Keratinocyte (primary cell): ENCODE results near the gene CFL2. TPM values are rescaled to one million over a fixed set of nuclear protein-coding genes. Genes with fewer than 3 reads are reported as not detected.
A peak's percentile ranks its signal among the peaks of the same experiment; 100 is the strongest.

Experiments
- DNase-seq: peaks from one replicate; pipeline ENCODE4 v3.0.0-alpha.2; 2011; ENCODE audit warnings: low read depth, missing footprints, low spot score
- FAIRE-seq: peaks from 2 replicates; lab custom pipeline; 2011; peaks lifted over from hg19 to GRCh38; lab: Jason Lieb, UNC
- H2AFZ ChIP-seq: 2 replicates; pipeline ENCODE4 v1.6.0; 2012; ENCODE audit warnings: low read length, control low read depth, inconsistent platforms; ENCODE audit not compliant: control insufficient read depth
- H3K27ac ChIP-seq: 2 replicates; pipeline ENCODE4 v1.5.1; 2011; ENCODE audit warnings: low read length; ENCODE audit not compliant: control insufficient read depth, insufficient read depth
- H3K27me3 ChIP-seq: 3 replicates; pipeline ENCODE4 v1.6.0; 2011; ENCODE audit warnings: low read length; ENCODE audit not compliant: control insufficient read depth, insufficient read depth; ENCODE audit errors: extremely low read depth
- H3K36me3 ChIP-seq, 2 experiments: 2 replicates in 1 of 2; 3 replicates in 1 of 2; pipeline ENCODE4 v1.5.1; 2011; ENCODE audit warnings: low read length in 2 of 2, mild to moderate bottlenecking in 1 of 2; ENCODE audit not compliant: control insufficient read depth in 2 of 2, insufficient read depth in 2 of 2; ENCODE audit errors: extremely low read depth in 1 of 2
- H3K4me1 ChIP-seq: 3 replicates; pipeline ENCODE4 v1.5.1; 2011; ENCODE audit warnings: low read length; ENCODE audit not compliant: control insufficient read depth, insufficient read depth; ENCODE audit errors: extremely low read depth
- H3K4me2 ChIP-seq: 3 replicates; pipeline ENCODE4 v1.6.0; 2011; ENCODE audit warnings: low read depth, low read length; ENCODE audit not compliant: control insufficient read depth, insufficient read depth; ENCODE audit errors: extremely low read depth
- H3K4me3 ChIP-seq, 3 experiments: fragments of 200-600 bp in 1 of 3; sonication (generic) in 1 of 3; 2 replicates in 2 of 3; 3 replicates in 1 of 3; pipeline ENCODE4 v1.5.1; 2011 to 2016; ENCODE audit warnings: low read length in 3 of 3, mild to moderate bottlenecking in 3 of 3, control low read depth in 2 of 3, inconsistent platforms in 1 of 3, low read depth in 1 of 3, mixed read lengths in 1 of 3, mixed run types in 1 of 3, moderate library complexity in 1 of 3; ENCODE audit not compliant: control insufficient read depth in 2 of 3, insufficient read depth in 2 of 3; ENCODE audit errors: extremely low read depth in 1 of 3
- H3K79me2 ChIP-seq: 2 replicates; pipeline ENCODE4 v1.6.0; 2012; ENCODE audit warnings: low read length; ENCODE audit not compliant: control insufficient read depth, insufficient read depth
- H3K9ac ChIP-seq: 3 replicates; pipeline ENCODE4 v1.6.0; 2011; ENCODE audit warnings: low read length; ENCODE audit not compliant: control insufficient read depth, insufficient read depth; ENCODE audit errors: extremely low read depth
- H3K9me1 ChIP-seq: 3 replicates; pipeline ENCODE4 v1.6.0; 2011; ENCODE audit warnings: low read length; ENCODE audit not compliant: control insufficient read depth, insufficient read depth; ENCODE audit errors: extremely low read depth
- H3K9me3 ChIP-seq: 2 replicates; pipeline ENCODE4 v1.5.1; 2012; ENCODE audit warnings: low read depth, low read length; ENCODE audit not compliant: control insufficient read depth
- H4K20me1 ChIP-seq: 3 replicates; pipeline ENCODE4 v1.6.0; 2011; ENCODE audit warnings: low read length; ENCODE audit not compliant: control insufficient read depth, insufficient read depth; ENCODE audit errors: extremely low read depth
- CTCF ChIP-seq, 3 experiments: IDR thresholded peaks in 1 of 3; conservative IDR thresholded peaks in 1 of 3; optimal IDR thresholded peaks in 1 of 3; 2 replicates in 2 of 3; 3 replicates in 1 of 3; pipeline versions ENCODE3 to v1.5.1; 2011; ENCODE audit warnings: low read length in 3 of 3, mild to moderate bottlenecking in 3 of 3, moderate library complexity in 2 of 3, control low read depth in 1 of 3, inconsistent platforms in 1 of 3; ENCODE audit not compliant: insufficient read depth in 2 of 3; ENCODE audit errors: extremely low read depth in 1 of 3
- EZH2 ChIP-seq: IDR thresholded peaks from one replicate; pipeline ENCODE4 v1.6.1; 2012; ENCODE audit warnings: inconsistent platforms, mild to moderate bottlenecking, low read length, moderate library complexity
- dilution Hi-C: fragments of 300-500 bp; cut with MboI; formaldehyde crosslinking; loops from one replicate; pipeline ENCODE4 v1.7.0; 2020; ENCODE audit warnings: low sequenced_read_pairs; ENCODE audit not compliant: extremely low pct_ligation_motif_present
- polyA plus RNA-seq, 5 experiments: library from polyadenylated mRNA; depleted of rRNA in 3 of 5; stranded (reverse) in 3 of 5; stranded (forward) in 1 of 5; unstranded in 1 of 5; fragments of >200 nt; gene quantifications; 1 replicate in 1 of 5; 2 replicates in 3 of 5; 3 replicates in 1 of 5; pipeline versions ENCODE4 v1.2.1 to v1.2.3, GENCODE V29; 2011 to 2012; ENCODE audit warnings: missing spikeins in 2 of 5, low read depth in 1 of 5, low replicate concordance in 1 of 5

Gene CFL2
- polyA plus RNA-seq, 1 donor (not counting 4 experiments of a cell fraction or from before 2014, with no cell fraction given): 30.5 TPM

GRCh38 chr14:34713122-34713680 lies 1.2 kb downstream of the CFL2 start:
- Histone ChIP-seq H3K27ac (peak overlapping the region; percentile 75), H3K4me1 (peaks cover 13% of the 10 kb centered on the region), H3K9ac (peak overlapping the region; percentile 80), H3K4me3 (peak overlapping the region; percentile 77 to 92 (median 77)), H3K36me3 (peaks cover 0 to 4% of the 10 kb centered on the region in 2 experiments), H3K9me1 (no peaks in the 10 kb centered on the region), H3K4me2 (peak overlapping the region; percentile 87), H2AFZ (peak overlapping the region; percentile 69), H3K27me3 (no peaks in the 10 kb centered on the region), H4K20me1 (no peaks in the 10 kb centered on the region), H3K79me2 (peaks cover 7% of the 10 kb centered on the region), H3K9me3 (no peaks in the 10 kb centered on the region)
- dilution Hi-C loops: no loop called here
- TF ChIP-seq CTCF (optimal IDR thresholded peaks at IDR 0.05 in 1 of 3, IDR thresholded peaks at IDR 0.05 in 1 of 3, conservative IDR thresholded peaks at IDR 0.05 in 1 of 3; ENCODE audit: extremely low read depth in 1 of 3, insufficient read depth in 2 of 3, low read length in 3 of 3) (no peak), EZH2 (no peak)
- no peak for DNase-seq
- no peak for FAIRE-seq

- no peaks in the 10 kb centered on the region for H3K27me3 ChIP-seq
- no peaks in the 10 kb centered on the region for H4K20me1 ChIP-seq
- H3K4me3 ChIP-seq: no peak overlapping the region
- no peak overlapping the region for H3K4me2 ChIP-seq
- no peak overlapping the region for H2AFZ ChIP-seq
- peaks cover 13% of the 10 kb centered on the region for H3K4me1 ChIP-seq
- peaks cover 0 to 4% of the 10 kb centered on the region in 2 experiments for H3K36me3 ChIP-seq
- H3K9me1 ChIP-seq: no peaks in the 10 kb centered on the region
- no peak overlapping the region for H3K27ac ChIP-seq
- TF ChIP-seq EZH2 (no peak), CTCF (optimal IDR thresholded peaks at IDR 0.05 in 1 of 3, IDR thresholded peaks at IDR 0.05 in 1 of 3, conservative IDR thresholded peaks at IDR 0.05 in 1 of 3; ENCODE audit: extremely low read depth in 1 of 3, insufficient read depth in 2 of 3, low read length in 3 of 3) (no peak)
- H3K9me3 ChIP-seq: no peaks in the 10 kb centered on the region
- FAIRE-seq: no peak
- DNase-seq: no peak
- H3K9ac ChIP-seq: no peak overlapping the region
- dilution Hi-C loops: no loop called here
- H3K79me2 ChIP-seq: peaks cover 7% of the 10 kb centered on the region
Measured at GRCh38 chr14:34711796-34712712, 2.3 kb downstream of the CFL2 start.
